Renal pelvis (tissue), 4 donors: ENCODE data around the gene CACNB1. TPM values are rescaled to one million over a fixed set of nuclear protein-coding genes. Genes with fewer than 3 reads are reported as not detected.
A peak's percentile ranks its signal among the peaks of the same experiment; 100 is the strongest.
"Not testable (repeated sequence)": the region's sequence is repeated elsewhere in the genome, so short reads cannot be mapped to it uniquely, and the experiment has no call there.

Experiments
- DNase-seq: peaks from one replicate; pipeline ENCODE4 v3.0.0-alpha.2; 2013
- polyA plus RNA-seq, 3 donors: library from polyadenylated mRNA; unstranded; fragments of 120-200 nt; gene quantifications; one replicate each; pipeline ENCODE4 v1.2.1, GENCODE V29; 2013; ENCODE audit not compliant: insufficient read length in 3 of 3

The CACNB1 gene
- polyA plus RNA-seq, 3 donors: 8.2 to 15.9 (median 14.7) TPM

GRCh38 chr17:39177256-39177655, 20.2 kb downstream of the CACNB1 start:
- DNase-seq: no peak

GRCh38 chr17:39175695-39176093, 21.8 kb downstream of the CACNB1 start:
- DNase-seq: no peak

GRCh38 chr17:39174920-39175694, 22.4 kb downstream of the CACNB1 start:
- DNase-seq: peak; percentile 79

- DNase-seq: no peak
These were observed 23.8 kb downstream of the CACNB1 start for GRCh38 chr17:39173526-39174274.

- DNase-seq: no peak
These were observed 24.4 kb downstream of the CACNB1 start for GRCh38 chr17:39173080-39173479.

- DNase-seq: no peak
These were observed 25.5 kb downstream of the CACNB1 start for GRCh38 chr17:39171933-39172332.

- no peak for DNase-seq
These were observed 26.9 kb downstream of the CACNB1 start for GRCh38 chr17:39170558-39170957.

GRCh38 chr17:39170109-39170508, 27.4 kb downstream of the CACNB1 start:
- no peak for DNase-seq

- no peak for DNase-seq
These were observed 28.0 kb downstream of the CACNB1 start for GRCh38 chr17:39169518-39169917.

GRCh38 chr17:39169101-39169500, 28.4 kb downstream of the CACNB1 start:
- no peak for DNase-seq

GRCh38 chr17:39168503-39168902, 29.0 kb downstream of the CACNB1 start:
- DNase-seq: not testable (repeated sequence)

- DNase-seq: no peak
These were observed 30.0 kb downstream of the CACNB1 start for GRCh38 chr17:39167476-39167875.

GRCh38 chr17:39166437-39167335, 30.8 kb downstream of the CACNB1 start:
- DNase-seq: no peak

- DNase-seq: no peak
These were observed 31.6 kb downstream of the CACNB1 start, which contains the start of gene ARL5C for GRCh38 chr17:39165841-39166349. Gene ARL5C (minus strand): TSS chr17:39166161. CDS start chr17:39165760, 401 bp downstream.

GRCh38 chr17:39165178-39165840, 32.2 kb downstream of the CACNB1 start:
- DNase-seq: no peak

- DNase-seq: peak; percentile 92
These were observed 32.8 kb downstream of the CACNB1 start for GRCh38 chr17:39164675-39165143.

- DNase-seq: no peak
These were observed 35.5 kb downstream of the CACNB1 start for GRCh38 chr17:39161962-39162361.

GRCh38 chr17:39158623-39159022, 38.8 kb downstream of the CACNB1 start:
- no peak for DNase-seq

- DNase-seq: no peak
These were observed 41.0 kb downstream of the CACNB1 start for GRCh38 chr17:39156491-39156890.

- no peak for DNase-seq
These were observed 41.8 kb downstream of the CACNB1 start for GRCh38 chr17:39155654-39156053.

- peak; percentile 91 for DNase-seq
These were observed 43.8 kb downstream of the CACNB1 start for GRCh38 chr17:39153599-39154051.
